ENCODE measurements around the gene SLAMF9.

GRCh38 chr1:159936273-159936904, 17.6 kb downstream of the SLAMF9 start:
- TF ChIP-seq TAF1 (IDR thresholded peaks at IDR 0.05; ENCODE audit: low read depth) (no peak), FOXM1 (IDR thresholded peaks at IDR 0.05; ENCODE audit: borderline replicate concordance, low read depth) (no peak), RAD21 (IDR thresholded peaks at IDR 0.05; ENCODE audit: low read depth) (peak; percentile 99), MAX (IDR thresholded peaks at IDR 0.05) (no peak), EP300 (IDR thresholded peaks at IDR 0.05; ENCODE audit: borderline replicate concordance) (no peak), REST (IDR thresholded peaks at IDR 0.05; ENCODE audit: low read depth) (no peak), CEBPB (IDR thresholded peaks at IDR 0.05) (no peak), ZBTB7A (IDR thresholded peaks at IDR 0.05; ENCODE audit: low read depth) (no peak)

Measured in Ishikawa (cell line).